Mononuclear cell (primary cell): ENCODE results near the gene RMRP. TPM values are rescaled to one million over a fixed set of nuclear protein-coding genes. Genes with fewer than 3 reads are reported as not detected.

Experiments used
- H3K27me3 ChIP-seq: 2 replicates; pipeline ENCODE4 v1.6.0; 2011; ENCODE audit warnings: low read length, control low read depth; ENCODE audit not compliant: insufficient read depth
- H3K4me1 ChIP-seq: 2 replicates; pipeline ENCODE4 v1.5.1; 2011; ENCODE audit warnings: mild to moderate bottlenecking, low read length, control low read depth; ENCODE audit not compliant: insufficient read depth
- H3K4me3 ChIP-seq: 2 replicates; pipeline ENCODE4 v1.5.1; 2011; ENCODE audit warnings: mild to moderate bottlenecking, low read length, moderate library complexity
- H3K9me3 ChIP-seq: 2 replicates; pipeline ENCODE4 v1.5.1; 2011; ENCODE audit warnings: low read depth, mild to moderate bottlenecking, control low read depth, low read length
- total RNA-seq: library from RNA; depleted of rRNA; stranded (reverse); fragments of >200 nt; gene quantifications from one replicate; pipeline ENCODE4 v1.2.3, GENCODE V29; 2012

Gene RMRP
- total RNA-seq, 1 donor: 37,843 TPM

DNA sequence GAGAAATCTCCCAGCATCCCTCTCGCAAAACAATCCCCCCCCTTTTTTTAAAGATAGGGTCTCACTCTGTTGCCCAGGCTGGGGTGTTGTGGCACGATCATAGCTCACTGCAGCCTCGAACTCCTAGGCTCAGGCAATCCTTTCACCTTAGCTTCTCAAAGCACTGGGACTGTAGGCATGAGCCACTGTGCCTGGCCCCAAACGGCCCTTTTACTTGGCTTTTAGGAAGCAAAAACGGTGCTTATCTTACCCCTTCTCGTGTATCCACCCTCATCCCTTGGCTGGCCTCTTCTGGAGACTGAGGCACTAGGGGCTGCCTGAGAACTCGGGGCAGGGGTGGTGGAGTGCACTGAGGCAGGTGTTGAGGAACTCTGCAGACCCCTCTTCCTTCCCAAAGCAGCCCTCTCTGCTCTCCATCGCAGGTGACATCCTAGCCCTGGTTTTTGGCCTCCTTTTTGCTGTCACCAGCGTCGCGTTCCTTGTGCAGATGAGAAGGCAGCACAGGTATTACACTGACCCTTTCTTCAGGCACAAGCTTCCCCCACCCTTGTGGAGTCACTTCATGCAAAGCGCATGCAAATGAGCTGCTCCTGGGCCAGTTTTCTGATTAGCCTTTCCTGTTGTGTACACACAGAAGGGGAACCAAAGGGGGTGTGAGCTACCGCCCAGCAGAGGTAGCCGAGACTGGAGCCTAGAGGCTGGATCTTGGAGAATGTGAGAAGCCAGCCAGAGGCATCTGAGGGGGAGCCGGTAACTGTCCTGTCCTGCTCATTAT is 22.7 kb upstream of the RMRP start:
- H3K9me3 ChIP-seq: no peaks in the 10 kb centered on the region
- H3K27me3 ChIP-seq: peaks cover 2% of the 10 kb centered on the region
- no peak overlapping the region for H3K4me3 ChIP-seq
- peaks cover 10% of the 10 kb centered on the region for H3K4me1 ChIP-seq

DNA sequence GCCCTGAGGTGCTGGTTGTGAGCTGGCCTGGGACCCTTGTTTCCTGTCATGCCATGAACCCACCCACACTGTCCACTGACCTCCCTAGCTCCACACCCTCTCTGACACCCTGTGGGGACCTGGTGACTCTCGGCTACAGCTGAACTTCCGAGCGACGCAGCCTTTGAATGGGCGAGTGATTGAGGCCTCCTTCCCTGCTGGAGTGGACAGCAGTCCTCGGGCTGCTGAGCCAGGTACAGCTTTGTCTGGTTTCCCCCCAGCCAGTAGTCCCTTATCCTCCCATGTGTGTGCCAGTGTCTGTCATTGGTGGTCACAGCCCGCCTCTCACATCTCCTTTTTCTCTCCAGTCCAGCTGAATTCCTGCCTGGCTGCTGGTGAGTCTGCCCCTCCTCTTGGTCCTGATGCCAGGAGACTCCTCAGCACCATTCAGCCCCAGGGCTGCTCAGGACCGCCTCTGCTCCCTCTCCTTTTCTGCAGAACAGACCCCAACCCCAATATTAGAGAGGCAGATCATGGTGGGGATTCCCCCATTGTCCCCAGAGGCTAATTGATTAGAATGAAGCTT is 22.0 kb upstream of the RMRP start:
- Histone ChIP-seq H3K4me3 (no peak overlapping the region), H3K27me3 (peaks cover 2% of the 10 kb centered on the region), H3K9me3 (no peaks in the 10 kb centered on the region), H3K4me1 (peaks cover 13% of the 10 kb centered on the region)

DNA sequence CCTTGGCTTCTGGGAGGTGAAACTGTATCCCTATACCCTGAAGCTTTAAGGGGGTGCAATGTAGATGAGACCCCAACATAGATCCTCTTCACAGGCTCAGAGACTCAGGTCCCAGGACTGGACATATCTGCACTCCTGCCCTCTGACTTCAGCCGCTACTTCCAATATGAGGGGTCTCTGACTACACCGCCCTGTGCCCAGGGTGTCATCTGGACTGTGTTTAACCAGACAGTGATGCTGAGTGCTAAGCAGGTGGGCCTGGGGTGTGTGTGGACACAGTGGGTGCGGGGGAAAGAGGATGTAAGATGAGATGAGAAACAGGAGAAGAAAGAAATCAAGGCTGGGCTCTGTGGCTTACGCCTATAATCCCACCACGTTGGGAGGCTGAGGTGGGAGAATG is 21.3 kb upstream of the RMRP start:
- no peak overlapping the region for H3K4me3 ChIP-seq
- H3K27me3 ChIP-seq: peaks cover 2% of the 10 kb centered on the region
- no peaks in the 10 kb centered on the region for H3K9me3 ChIP-seq
- peaks cover 13% of the 10 kb centered on the region for H3K4me1 ChIP-seq

DNA sequence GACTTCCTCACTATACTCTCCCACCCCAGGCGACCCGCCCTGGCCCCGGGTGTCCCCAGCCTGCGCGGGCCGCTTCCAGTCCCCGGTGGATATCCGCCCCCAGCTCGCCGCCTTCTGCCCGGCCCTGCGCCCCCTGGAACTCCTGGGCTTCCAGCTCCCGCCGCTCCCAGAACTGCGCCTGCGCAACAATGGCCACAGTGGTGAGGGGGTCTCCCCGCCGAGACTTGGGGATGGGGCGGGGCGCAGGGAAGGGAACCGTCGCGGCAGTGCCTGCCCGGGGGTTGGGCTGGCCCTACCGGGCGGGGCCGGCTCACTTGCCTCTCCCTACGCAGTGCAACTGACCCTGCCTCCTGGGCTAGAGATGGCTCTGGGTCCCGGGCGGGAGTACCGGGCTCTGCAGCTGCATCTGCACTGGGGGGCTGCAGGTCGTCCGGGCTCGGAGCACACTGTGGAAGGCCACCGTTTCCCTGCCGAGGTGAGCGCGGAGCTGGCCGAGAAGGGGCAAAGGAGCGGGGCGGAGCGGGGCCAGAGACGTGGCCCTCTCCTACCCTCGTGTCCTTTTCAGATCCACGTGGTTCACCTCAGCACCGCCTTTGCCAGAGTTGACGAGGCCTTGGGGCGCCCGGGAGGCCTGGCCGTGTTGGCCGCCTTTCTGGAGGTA is 18.0 kb upstream of the RMRP start:
- peak overlapping the region; percentile 10 for H3K4me3 ChIP-seq
- peaks cover 13% of the 10 kb centered on the region for H3K4me1 ChIP-seq
- peaks cover 2% of the 10 kb centered on the region for H3K27me3 ChIP-seq
- H3K9me3 ChIP-seq: no peaks in the 10 kb centered on the region

DNA sequence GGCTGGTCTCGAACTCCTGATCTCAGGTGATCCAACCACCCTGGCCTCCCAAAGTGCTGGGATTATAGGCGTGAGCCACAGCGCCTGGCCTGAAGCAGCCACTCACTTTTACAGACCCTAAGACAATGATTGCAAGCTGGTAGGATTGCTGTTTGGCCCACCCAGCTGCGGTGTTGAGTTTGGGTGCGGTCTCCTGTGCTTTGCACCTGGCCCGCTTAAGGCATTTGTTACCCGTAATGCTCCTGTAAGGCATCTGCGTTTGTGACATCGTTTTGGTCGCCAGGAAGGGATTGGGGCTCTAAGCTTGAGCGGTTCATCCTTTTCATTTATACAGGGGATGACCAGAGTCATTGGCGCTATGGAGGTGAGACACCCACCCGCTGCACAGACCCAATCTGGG is 17.4 kb upstream of the RMRP start:
- H3K27me3 ChIP-seq: peaks cover 2% of the 10 kb centered on the region
- peaks cover 13% of the 10 kb centered on the region for H3K4me1 ChIP-seq
- no peaks in the 10 kb centered on the region for H3K9me3 ChIP-seq
- no peak overlapping the region for H3K4me3 ChIP-seq

DNA sequence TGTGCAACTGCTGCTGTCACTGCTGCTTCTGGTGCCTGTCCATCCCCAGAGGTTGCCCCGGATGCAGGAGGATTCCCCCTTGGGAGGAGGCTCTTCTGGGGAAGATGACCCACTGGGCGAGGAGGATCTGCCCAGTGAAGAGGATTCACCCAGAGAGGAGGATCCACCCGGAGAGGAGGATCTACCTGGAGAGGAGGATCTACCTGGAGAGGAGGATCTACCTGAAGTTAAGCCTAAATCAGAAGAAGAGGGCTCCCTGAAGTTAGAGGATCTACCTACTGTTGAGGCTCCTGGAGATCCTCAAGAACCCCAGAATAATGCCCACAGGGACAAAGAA is 16.2 kb upstream of the RMRP start:
- Histone ChIP-seq H3K9me3 (no peaks in the 10 kb centered on the region), H3K4me3 (no peak overlapping the region), H3K4me1 (peaks cover 13% of the 10 kb centered on the region), H3K27me3 (peaks cover 2% of the 10 kb centered on the region)

DNA sequence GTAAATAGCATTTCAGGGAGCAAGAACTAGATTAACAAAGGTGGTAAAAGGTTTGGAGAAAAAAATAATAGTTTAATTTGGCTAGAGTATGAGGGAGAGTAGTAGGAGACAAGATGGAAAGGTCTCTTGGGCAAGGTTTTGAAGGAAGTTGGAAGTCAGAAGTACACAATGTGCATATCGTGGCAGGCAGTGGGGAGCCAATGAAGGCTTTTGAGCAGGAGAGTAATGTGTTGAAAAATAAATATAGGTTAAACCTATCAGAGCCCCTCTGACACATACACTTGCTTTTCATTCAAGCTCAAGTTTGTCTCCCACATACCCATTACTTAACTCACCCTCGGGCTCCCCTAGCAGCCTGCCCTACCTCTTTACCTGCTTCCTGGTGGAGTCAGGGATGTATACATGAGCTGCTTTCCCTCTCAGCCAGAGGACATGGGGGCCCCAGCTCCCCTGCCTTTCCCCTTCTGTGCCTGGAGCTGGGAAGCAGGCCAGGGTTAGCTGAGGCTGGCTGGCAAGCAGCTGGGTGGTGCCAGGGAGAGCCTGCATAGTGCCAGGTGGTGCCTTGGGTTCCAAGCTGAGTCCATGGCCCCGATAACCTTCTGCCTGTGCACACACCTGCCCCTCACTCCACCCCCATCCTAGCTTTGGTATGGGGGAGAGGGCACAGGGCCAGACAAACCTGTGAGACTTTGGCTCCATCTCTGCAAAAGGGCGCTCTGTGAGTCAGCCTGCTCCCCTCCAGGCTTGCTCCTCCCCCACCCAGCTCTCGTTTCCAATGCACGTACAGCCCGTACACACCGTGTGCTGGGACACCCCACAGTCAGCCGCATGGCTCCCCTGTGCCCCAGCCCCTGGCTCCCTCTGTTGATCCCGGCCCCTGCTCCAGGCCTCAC is 15.6 kb upstream of the RMRP start, which contains the start of gene CA9:
Gene CA9 (plus strand): TSS at position 797 of the 893 bp plus-strand sequence. CDS start 32 bp downstream, at position 829.
- H3K4me1 ChIP-seq: peaks cover 13% of the 10 kb centered on the region
- H3K27me3 ChIP-seq: peaks cover 2% of the 10 kb centered on the region
- no peaks in the 10 kb centered on the region for H3K9me3 ChIP-seq
- no peak within 1 kb of the TSS for H3K4me3 ChIP-seq

DNA sequence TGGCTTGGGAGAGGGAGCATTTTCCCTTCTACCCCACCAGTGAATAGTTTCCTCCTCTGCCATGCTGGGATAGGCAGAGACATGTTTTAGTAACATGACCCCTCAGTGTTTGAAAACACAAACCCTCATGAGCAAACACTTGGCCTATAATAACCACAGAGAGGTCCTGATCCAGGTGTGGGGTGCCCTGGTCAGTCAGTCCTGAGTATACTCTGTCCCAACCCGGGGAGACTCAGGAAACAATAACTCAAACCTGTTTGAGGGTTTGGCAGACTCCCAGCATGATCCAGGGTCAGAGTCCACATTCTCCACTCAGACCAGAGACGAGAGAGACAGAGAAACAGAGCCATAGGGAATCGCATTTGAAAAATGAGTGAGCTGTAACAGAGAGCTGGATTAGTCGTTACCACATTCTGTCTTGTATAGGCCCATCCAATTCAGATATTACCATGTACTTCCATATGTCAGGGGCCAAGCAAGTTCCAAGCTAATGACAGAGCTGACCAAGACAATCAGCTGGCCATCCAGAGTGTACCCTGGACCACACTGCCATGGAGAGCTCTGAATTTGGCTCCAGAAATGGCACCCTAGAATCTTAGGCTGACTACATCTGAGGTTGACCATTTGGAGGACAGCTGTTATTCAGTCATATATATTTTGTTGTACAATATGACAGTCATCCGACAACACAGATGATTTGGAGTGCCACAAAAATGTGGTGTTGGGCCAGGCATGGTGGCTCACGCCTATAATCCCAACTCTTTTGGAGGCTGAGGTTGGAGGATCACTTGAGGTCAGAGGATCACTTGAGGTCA is 11.7 kb upstream of the RMRP start:
- Histone ChIP-seq H3K9me3 (no peaks in the 10 kb centered on the region), H3K4me3 (no peak overlapping the region), H3K4me1 (peaks cover 18% of the 10 kb centered on the region), H3K27me3 (no peaks in the 10 kb centered on the region)

DNA sequence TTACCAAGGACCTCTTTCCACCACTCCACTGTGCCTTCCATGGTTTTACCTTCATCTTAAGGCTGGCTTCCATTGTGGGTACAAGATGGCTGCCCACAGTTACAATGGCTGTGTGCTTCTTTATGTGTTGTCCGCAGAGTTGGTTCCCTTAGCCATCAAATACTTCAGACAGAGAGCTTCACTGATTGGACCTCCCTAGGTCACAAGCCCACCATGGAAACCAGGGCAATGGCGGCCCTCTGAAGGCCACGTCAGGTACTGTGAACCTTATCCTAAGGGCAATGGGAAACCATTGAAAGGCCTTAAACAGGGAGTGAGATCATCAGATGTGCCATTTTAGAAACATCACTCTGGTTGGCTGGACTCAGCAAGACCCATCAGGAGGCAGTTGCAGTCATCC is 10.1 kb upstream of the RMRP start:
- Histone ChIP-seq H3K4me3 (no peak overlapping the region), H3K27me3 (no peaks in the 10 kb centered on the region), H3K4me1 (peaks cover 34% of the 10 kb centered on the region), H3K9me3 (no peaks in the 10 kb centered on the region)

DNA sequence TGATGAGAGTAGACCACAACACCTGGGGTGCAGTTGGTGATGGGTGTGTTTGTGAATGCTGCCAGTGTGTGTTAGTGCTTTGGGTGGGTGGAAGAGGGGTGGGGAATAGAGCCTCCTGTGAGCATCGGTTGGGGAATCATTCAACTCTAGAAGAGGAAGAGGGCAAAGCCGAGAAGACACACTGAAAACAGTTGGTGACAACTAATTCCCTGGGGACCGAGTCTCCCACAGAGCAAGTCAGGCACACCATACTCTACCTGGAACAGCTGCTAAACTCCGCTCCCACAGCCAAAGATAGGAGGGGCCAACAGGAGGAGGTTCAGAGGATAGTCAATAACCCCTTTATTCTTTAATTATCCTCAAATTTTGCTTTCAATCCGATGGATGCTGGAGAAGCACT is 8.7 kb upstream of the RMRP start:
- H3K4me3 ChIP-seq: no peak overlapping the region
- peaks cover 48% of the 10 kb centered on the region for H3K4me1 ChIP-seq
- no peaks in the 10 kb centered on the region for H3K9me3 ChIP-seq
- no peaks in the 10 kb centered on the region for H3K27me3 ChIP-seq

DNA sequence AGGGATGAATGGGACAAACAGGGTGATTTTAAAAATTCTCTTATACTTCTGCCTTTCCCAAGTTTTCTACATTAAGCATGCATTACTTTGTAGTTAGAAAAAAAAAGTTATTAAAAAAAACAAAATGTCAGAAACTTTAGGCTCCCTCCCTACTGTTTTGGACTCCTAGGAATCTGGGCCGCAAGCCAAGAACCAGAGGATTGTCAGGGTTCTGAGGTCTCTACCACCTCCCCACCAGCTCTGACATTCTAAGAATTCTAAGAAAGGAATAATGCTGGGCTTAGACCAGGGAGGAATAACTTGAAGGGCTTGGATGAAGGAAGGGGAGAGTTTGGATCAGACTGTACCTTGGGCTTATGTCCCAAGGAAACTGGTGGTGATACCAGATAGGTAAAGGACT is 8.2 kb upstream of the RMRP start:
- no peaks in the 10 kb centered on the region for H3K9me3 ChIP-seq
- H3K27me3 ChIP-seq: no peaks in the 10 kb centered on the region
- peaks cover 53% of the 10 kb centered on the region for H3K4me1 ChIP-seq
- no peak overlapping the region for H3K4me3 ChIP-seq

DNA sequence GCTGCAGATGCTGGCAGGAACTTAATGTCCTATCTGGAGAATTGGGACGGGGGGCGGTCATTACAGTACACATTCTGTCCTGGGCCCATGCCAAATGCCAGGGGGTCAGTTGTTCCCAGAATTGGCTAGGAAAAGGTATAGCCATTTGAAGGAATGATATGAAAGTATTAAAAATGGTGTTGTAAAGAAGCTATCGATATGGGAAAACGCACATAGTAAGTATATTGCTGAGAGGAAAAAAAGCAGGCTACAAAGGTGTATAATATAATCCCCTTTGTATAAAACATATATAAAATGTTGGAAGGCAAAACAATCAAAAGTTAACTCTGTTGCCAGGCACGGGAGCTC is 7.6 kb upstream of the RMRP start:
- Histone ChIP-seq H3K4me3 (peak overlapping the region; percentile 47), H3K27me3 (no peaks in the 10 kb centered on the region), H3K9me3 (no peaks in the 10 kb centered on the region), H3K4me1 (peaks cover 59% of the 10 kb centered on the region)

DNA sequence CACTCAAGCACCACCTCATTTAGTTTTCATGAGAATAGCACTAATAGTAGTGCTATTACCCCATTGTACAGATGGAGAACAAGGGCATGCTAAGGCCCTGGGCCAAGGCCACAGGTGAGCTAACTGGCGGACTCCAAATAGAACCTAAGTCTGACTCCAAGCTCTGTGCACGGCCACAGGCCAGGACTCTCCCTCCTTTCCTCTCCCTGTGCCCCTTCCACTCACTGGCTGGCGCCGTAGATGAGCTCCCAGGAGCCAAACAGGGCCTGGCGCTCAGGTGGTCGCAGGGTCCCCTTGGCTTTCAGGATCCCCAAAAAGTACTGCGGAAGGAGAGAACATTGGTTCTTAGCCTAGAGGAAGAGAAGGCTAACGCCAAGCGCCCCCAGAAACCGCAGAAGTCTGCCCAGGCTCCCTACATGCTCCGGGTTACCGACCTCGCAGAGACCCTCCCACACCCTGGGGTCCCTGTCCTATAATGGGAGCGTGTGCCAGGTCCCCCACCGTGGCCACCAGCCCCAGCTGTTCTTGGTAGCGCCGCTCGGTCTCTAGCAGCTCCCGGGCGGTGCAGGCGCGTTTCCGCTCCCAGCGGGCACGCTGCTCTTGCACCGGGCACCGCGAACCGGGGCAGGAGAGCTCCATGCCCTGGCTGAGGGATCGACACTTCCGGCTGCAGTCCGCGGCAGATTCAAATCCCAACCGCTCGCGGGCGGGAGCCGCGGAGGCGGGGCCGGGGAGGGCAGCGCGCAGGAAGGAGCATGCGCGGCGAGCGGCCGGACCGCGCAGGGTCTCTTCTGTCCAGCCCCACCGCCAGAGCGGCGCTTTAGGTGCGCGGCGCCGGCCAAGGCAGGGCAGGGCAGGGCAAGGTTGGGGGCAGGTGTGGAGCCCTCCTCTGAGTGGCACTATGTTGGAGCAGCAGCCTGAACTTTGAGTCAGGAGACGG is 7.0 kb upstream of the RMRP start, which contains the start of gene ARHGEF39:
Gene ARHGEF39 (minus strand): TSS at position 665 of the 940 bp plus-strand sequence. CDS start 26 bp downstream, at position 639.
- H3K4me1 ChIP-seq: peaks cover 65% of the 10 kb centered on the region
- H3K9me3 ChIP-seq: no peaks in the 10 kb centered on the region
- H3K27me3 ChIP-seq: no peaks in the 10 kb centered on the region
- H3K4me3 ChIP-seq: peak within 1 kb of the TSS; percentile 47
